IPS-18a (cell line): ENCODE results near the gene ATF6.

Source experiments
- H3K27ac ChIP-seq: one replicate; pipeline ENCODE4 v1.5.1; 2013; ENCODE audit warnings: low read length
- H3K27me3 ChIP-seq: one replicate; pipeline ENCODE4 v1.6.1; 2013; ENCODE audit warnings: mild to moderate bottlenecking, low read length; ENCODE audit not compliant: control insufficient read depth, insufficient read depth
- H3K36me3 ChIP-seq: one replicate; pipeline ENCODE4 v1.6.1; 2013; ENCODE audit warnings: low read depth, low read length; ENCODE audit not compliant: control insufficient read depth
- H3K4me1 ChIP-seq: one replicate; pipeline ENCODE4 v1.6.1; 2013; ENCODE audit warnings: low read depth, low read length; ENCODE audit not compliant: control insufficient read depth
- H3K4me3 ChIP-seq: one replicate; pipeline ENCODE4 v1.5.1; 2013; ENCODE audit warnings: low read length
- H3K9ac ChIP-seq: one replicate; pipeline ENCODE4 v1.6.1; 2013; ENCODE audit warnings: mild to moderate bottlenecking, low read length, moderate library complexity
- H3K9me3 ChIP-seq: one replicate; pipeline ENCODE4 v1.6.1; 2013; ENCODE audit warnings: low read depth, low read length; ENCODE audit not compliant: control insufficient read depth

ATF6 gene

GRCh38 chr1:161843156-161843555 is 77.0 kb downstream of the ATF6 start:
- Histone ChIP-seq H3K27me3 (no peaks in the 10 kb centered on the region), H3K9ac (no peak overlapping the region), H3K4me3 (no peak overlapping the region), H3K27ac (no peak overlapping the region), H3K4me1 (no peaks in the 10 kb centered on the region), H3K36me3 (no peaks in the 10 kb centered on the region), H3K9me3 (no peaks in the 10 kb centered on the region)

- no peak overlapping the region for H3K27ac ChIP-seq
- no peak overlapping the region for H3K4me3 ChIP-seq
- H3K27me3 ChIP-seq: no peaks in the 10 kb centered on the region
- H3K36me3 ChIP-seq: no peaks in the 10 kb centered on the region
- H3K4me1 ChIP-seq: no peaks in the 10 kb centered on the region
- no peaks in the 10 kb centered on the region for H3K9me3 ChIP-seq
- no peak overlapping the region for H3K9ac ChIP-seq
Observed at GRCh38 chr1:161844696-161845095, 78.6 kb downstream of the ATF6 start.

GRCh38 chr1:161848676-161849075 is 82.6 kb downstream of the ATF6 start:
- no peak overlapping the region for H3K4me3 ChIP-seq
- no peaks in the 10 kb centered on the region for H3K27me3 ChIP-seq
- no peaks in the 10 kb centered on the region for H3K4me1 ChIP-seq
- H3K9me3 ChIP-seq: no peaks in the 10 kb centered on the region
- H3K27ac ChIP-seq: no peak overlapping the region
- no peak overlapping the region for H3K9ac ChIP-seq
- H3K36me3 ChIP-seq: no peaks in the 10 kb centered on the region

- H3K36me3 ChIP-seq: no peaks in the 10 kb centered on the region
- H3K4me1 ChIP-seq: no peaks in the 10 kb centered on the region
- H3K9me3 ChIP-seq: no peaks in the 10 kb centered on the region
- H3K27ac ChIP-seq: no peak overlapping the region
- no peaks in the 10 kb centered on the region for H3K27me3 ChIP-seq
- H3K4me3 ChIP-seq: no peak overlapping the region
- no peak overlapping the region for H3K9ac ChIP-seq
Observed at GRCh38 chr1:161849518-161849917, 83.4 kb downstream of the ATF6 start.

GRCh38 chr1:161855260-161855659 is 89.1 kb downstream of the ATF6 start:
- H3K9ac ChIP-seq: no peak overlapping the region
- H3K27ac ChIP-seq: no peak overlapping the region
- H3K4me3 ChIP-seq: no peak overlapping the region
- H3K9me3 ChIP-seq: no peaks in the 10 kb centered on the region
- no peaks in the 10 kb centered on the region for H3K4me1 ChIP-seq
- H3K27me3 ChIP-seq: no peaks in the 10 kb centered on the region
- no peaks in the 10 kb centered on the region for H3K36me3 ChIP-seq

GRCh38 chr1:161858271-161858670 is 92.2 kb downstream of the ATF6 start:
- Histone ChIP-seq H3K4me1 (no peaks in the 10 kb centered on the region), H3K36me3 (no peaks in the 10 kb centered on the region), H3K4me3 (no peak overlapping the region), H3K9me3 (no peaks in the 10 kb centered on the region), H3K9ac (no peak overlapping the region), H3K27ac (no peak overlapping the region), H3K27me3 (no peaks in the 10 kb centered on the region)

GRCh38 chr1:161863549-161863948 is 97.4 kb downstream of the ATF6 start:
- H3K27ac ChIP-seq: no peak overlapping the region

GRCh38 chr1:161864577-161864976 is 98.5 kb downstream of the ATF6 start:
- H3K9ac ChIP-seq: no peak overlapping the region
- no peaks in the 10 kb centered on the region for H3K36me3 ChIP-seq
- no peaks in the 10 kb centered on the region for H3K9me3 ChIP-seq
- no peaks in the 10 kb centered on the region for H3K4me1 ChIP-seq
- no peak overlapping the region for H3K4me3 ChIP-seq
- no peaks in the 10 kb centered on the region for H3K27me3 ChIP-seq
- H3K27ac ChIP-seq: no peak overlapping the region

More at GRCh38 chr1:161863549-161863948, 97.4 kb downstream of the ATF6 start:
- no peaks in the 10 kb centered on the region for H3K4me1 ChIP-seq
- H3K4me3 ChIP-seq: no peak overlapping the region
- H3K9ac ChIP-seq: no peak overlapping the region
- no peaks in the 10 kb centered on the region for H3K9me3 ChIP-seq
- H3K27me3 ChIP-seq: no peaks in the 10 kb centered on the region
- H3K36me3 ChIP-seq: no peaks in the 10 kb centered on the region

- Histone ChIP-seq H3K9me3 (no peaks in the 10 kb centered on the region), H3K9ac (no peak overlapping the region), H3K27me3 (no peaks in the 10 kb centered on the region), H3K36me3 (no peaks in the 10 kb centered on the region), H3K4me3 (no peak overlapping the region), H3K4me1 (no peaks in the 10 kb centered on the region), H3K27ac (no peak overlapping the region)
Observed at GRCh38 chr1:161866241-161866640, 100.1 kb downstream of the ATF6 start.

- H3K4me3 ChIP-seq: no peak overlapping the region
- H3K9me3 ChIP-seq: no peaks in the 10 kb centered on the region
- H3K27me3 ChIP-seq: no peaks in the 10 kb centered on the region
- H3K27ac ChIP-seq: no peak overlapping the region
- no peak overlapping the region for H3K9ac ChIP-seq
- H3K4me1 ChIP-seq: no peaks in the 10 kb centered on the region
- H3K36me3 ChIP-seq: no peaks in the 10 kb centered on the region
Observed at GRCh38 chr1:161868832-161869231, 102.7 kb downstream of the ATF6 start.

GRCh38 chr1:161869291-161869690 is 103.2 kb downstream of the ATF6 start:
- Histone ChIP-seq H3K27me3 (no peaks in the 10 kb centered on the region), H3K27ac (no peak overlapping the region), H3K36me3 (no peaks in the 10 kb centered on the region), H3K9me3 (no peaks in the 10 kb centered on the region), H3K4me1 (no peaks in the 10 kb centered on the region), H3K4me3 (no peak overlapping the region), H3K9ac (no peak overlapping the region)

- Histone ChIP-seq H3K9ac (no peak overlapping the region), H3K4me3 (no peak overlapping the region), H3K27ac (no peak overlapping the region), H3K4me1 (no peaks in the 10 kb centered on the region), H3K9me3 (no peaks in the 10 kb centered on the region), H3K36me3 (no peaks in the 10 kb centered on the region), H3K27me3 (no peaks in the 10 kb centered on the region)
Observed at GRCh38 chr1:161872506-161872905, 106.4 kb downstream of the ATF6 start.
